MCF 10A (cell line): Measurements from ENCODE around the gene AMDHD1. TPM values are rescaled to one million over a fixed set of nuclear protein-coding genes. Genes with fewer than 3 reads are reported as not detected.
A peak's percentile ranks its signal among the peaks of the same experiment; 100 is the strongest.

Experiments used
- BruUV-seq: library from RNA; stranded (reverse); fragments of 400-500 nt; replicated peaks from 2 replicates; lab custom pipeline; 2021; lab: Mats Ljungman, UMichigan
- CTCF ChIA-PET: fragments of 300-600 bp; sonication (Branson Sonifier 250); formaldehyde crosslinking; extraction: SDS; loops from one replicate; lab custom pipeline; 2021; ENCODE audit warnings: antibody characterized with exemption, inconsistent platforms; lab: Yijun Ruan, JAX
- POLR2A ChIA-PET: fragments of 300-600, 350-650 bp; sonication (Branson Sonifier 250); formaldehyde crosslinking; extraction: SDS; loops from one replicate; lab custom pipeline; 2020; ENCODE audit warnings: antibody characterized with exemption, inconsistent platforms; lab: Yijun Ruan, JAX
- DNase-seq: peaks from one replicate; pipeline ENCODE4 v3.0.0-alpha.2; 2018; ENCODE audit not compliant: unreplicated experiment
- H3K27ac Mint-ChIP-seq: one replicate; pipeline ENCODE4 v1.8.0; 2022; ENCODE audit warnings: mild to moderate bottlenecking, low read depth, mixed read lengths; ENCODE audit not compliant: unreplicated experiment
- H3K27me3 Mint-ChIP-seq: one replicate; pipeline ENCODE4 v1.8.0; 2022; ENCODE audit warnings: mixed read lengths; ENCODE audit not compliant: insufficient read depth, unreplicated experiment
- H3K36me3 Mint-ChIP-seq: one replicate; pipeline ENCODE4 v1.8.0; 2022; ENCODE audit warnings: mild to moderate bottlenecking, moderate library complexity, mixed read lengths; ENCODE audit not compliant: insufficient read depth, unreplicated experiment
- H3K4me1 Mint-ChIP-seq: one replicate; pipeline ENCODE4 v1.8.0; 2022; ENCODE audit warnings: mixed read lengths; ENCODE audit not compliant: insufficient read depth, unreplicated experiment
- H3K4me3 Mint-ChIP-seq: one replicate; pipeline ENCODE4 v1.8.0; 2022; ENCODE audit warnings: mild to moderate bottlenecking, moderate library complexity, mixed read lengths; ENCODE audit not compliant: unreplicated experiment
- H3K9me3 Mint-ChIP-seq: one replicate; pipeline ENCODE4 v1.8.0; 2022; ENCODE audit warnings: mixed read lengths; ENCODE audit not compliant: unreplicated experiment
- CTCF ChIP-seq: fragments of 200-600 bp; IDR thresholded peaks from one replicate; pipeline ENCODE4 v1.8.0; 2022; ENCODE audit warnings: antibody characterized with exemption, mild to moderate bottlenecking; ENCODE audit not compliant: unreplicated experiment
- intact Hi-C: fragments of 100-400 bp; cut with micrococcal nuclease; formaldehyde crosslinking; loops from 2 replicates; pipeline ENCODE4 v1.14.1; 2022
- total RNA-seq: library from RNA; stranded (reverse); gene quantifications from 2 replicates; pipeline ENCODE4 v1.2.3, GENCODE V29; 2022

The AMDHD1 gene
- total RNA-seq, 1 experiment from 2014 or later = 0.47 TPM

DNA sequence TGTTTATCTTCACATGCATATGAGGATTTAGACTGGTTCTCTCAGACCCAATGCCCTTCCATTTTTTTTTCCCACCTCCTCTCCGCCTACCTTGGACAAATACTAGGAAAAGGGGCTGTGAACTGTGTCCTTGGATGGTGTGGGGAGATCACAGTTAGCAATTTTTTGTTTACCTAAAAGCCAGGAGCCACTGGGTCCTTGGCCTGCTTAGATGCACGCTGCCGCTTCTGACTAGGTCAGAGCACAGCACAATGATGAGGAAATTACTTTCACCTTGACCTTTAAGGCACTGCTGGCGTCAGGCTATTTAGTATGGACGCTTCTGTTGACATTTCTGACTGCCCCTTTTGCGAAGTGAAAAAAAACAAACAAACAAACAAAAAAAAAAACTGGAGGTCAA, 2.6 kb upstream of the AMDHD1 start:
- H3K27ac Mint-ChIP-seq = no peak overlapping the region
- H3K4me1 Mint-ChIP-seq = no peaks in the 10 kb centered on the region
- CTCF ChIA-PET = interaction anchor here (0.7 to 4.0 kb wide), 3 partner anchors 8 to 68 kb away, joined by 3 to 26 read pairs (median 6); no protein-coding TSS in a partner anchor
- no peak for TF ChIP-seq CTCF
- no TSS peak for BruUV-seq
- POLR2A ChIA-PET = no interaction called here
- H3K4me3 Mint-ChIP-seq = no peak overlapping the region
- H3K27me3 Mint-ChIP-seq = peaks cover 2% of the 10 kb centered on the region
- H3K36me3 Mint-ChIP-seq = no peaks in the 10 kb centered on the region
- intact Hi-C loops = no loop called here
- no peak for DNase-seq
- H3K9me3 Mint-ChIP-seq = no peaks in the 10 kb centered on the region

DNA sequence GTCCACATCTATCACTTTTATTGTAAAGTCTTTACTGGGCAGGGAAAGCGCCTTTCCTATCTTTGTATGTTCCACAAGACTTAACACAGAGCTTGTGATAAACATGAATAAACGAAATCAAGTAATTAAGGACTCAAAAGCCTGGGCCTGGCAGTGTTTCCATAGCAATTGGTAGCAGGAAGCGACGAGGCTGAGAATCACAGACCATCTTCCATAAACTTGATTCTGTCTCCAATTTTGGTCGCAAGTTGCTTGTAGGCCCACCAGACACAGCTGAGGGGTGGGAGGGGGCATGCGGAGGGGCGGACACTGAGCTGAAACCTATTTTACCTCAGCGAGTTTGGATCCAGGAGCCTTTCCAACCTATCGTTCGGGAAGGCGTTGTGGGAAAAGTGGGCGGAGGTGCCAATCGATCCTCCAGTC, 1.0 kb upstream of the AMDHD1 start:
- DNase-seq = no peak
- H3K4me1 Mint-ChIP-seq = no peaks in the 10 kb centered on the region
- CTCF ChIA-PET = interaction anchor here (0.5 to 4.3 kb wide), 7 partner anchors 11 to 241 kb away, joined by 3 to 38 read pairs (median 5); no protein-coding TSS in a partner anchor
- no peaks in the 10 kb centered on the region for H3K9me3 Mint-ChIP-seq
- TF ChIP-seq CTCF = no peak
- peak overlapping the region; percentile 85 for H3K4me3 Mint-ChIP-seq
- TSS peak; percentile 71 for BruUV-seq
- H3K27ac Mint-ChIP-seq = no peak overlapping the region
- H3K27me3 Mint-ChIP-seq = peaks cover 15% of the 10 kb centered on the region
- POLR2A ChIA-PET = interaction anchor here (0.7 to 3.6 kb wide), 13 partner anchors 9 to 468 kb away, joined by 3 to 40 read pairs (median 3); partner anchors contain the start of genes CDK17, METAP2 and SNRPF
- no peaks in the 10 kb centered on the region for H3K36me3 Mint-ChIP-seq
- intact Hi-C loops = no loop called here

GRCh38 chr12:95942524-95943329, 404 bp upstream of the AMDHD1 start, which contains the start of gene CCDC38:
CCDC38 (minus strand) TSS chr12:95942614; CDS start chr12:95936509, 6,105 bp downstream.
- H3K27ac Mint-ChIP-seq = no peak within 1 kb of the TSS
- no peaks in the 10 kb centered on the region for H3K4me1 Mint-ChIP-seq
- peaks cover 15% of the 10 kb centered on the region for H3K27me3 Mint-ChIP-seq
- BruUV-seq = no TSS peak
- DNase-seq = peak; percentile 72
- ChIA-PET CTCF (interaction anchor here (0.5 to 4.3 kb wide), 10 partner anchors 9 to 241 kb away, joined by 3 to 38 read pairs (median 4); no protein-coding TSS in a partner anchor), POLR2A (interaction anchor here (0.7 to 3.6 kb wide), 14 partner anchors 10 to 469 kb away, joined by 3 to 40 read pairs (median 3); partner anchors contain the start of genes CDK17 and METAP2)
- no peak for TF ChIP-seq CTCF
- H3K4me3 Mint-ChIP-seq = peak within 1 kb of the TSS; percentile 85
- H3K36me3 Mint-ChIP-seq = no peaks in the 10 kb centered on the region
- intact Hi-C loops = no loop called here
- no peaks in the 10 kb centered on the region for H3K9me3 Mint-ChIP-seq

DNA sequence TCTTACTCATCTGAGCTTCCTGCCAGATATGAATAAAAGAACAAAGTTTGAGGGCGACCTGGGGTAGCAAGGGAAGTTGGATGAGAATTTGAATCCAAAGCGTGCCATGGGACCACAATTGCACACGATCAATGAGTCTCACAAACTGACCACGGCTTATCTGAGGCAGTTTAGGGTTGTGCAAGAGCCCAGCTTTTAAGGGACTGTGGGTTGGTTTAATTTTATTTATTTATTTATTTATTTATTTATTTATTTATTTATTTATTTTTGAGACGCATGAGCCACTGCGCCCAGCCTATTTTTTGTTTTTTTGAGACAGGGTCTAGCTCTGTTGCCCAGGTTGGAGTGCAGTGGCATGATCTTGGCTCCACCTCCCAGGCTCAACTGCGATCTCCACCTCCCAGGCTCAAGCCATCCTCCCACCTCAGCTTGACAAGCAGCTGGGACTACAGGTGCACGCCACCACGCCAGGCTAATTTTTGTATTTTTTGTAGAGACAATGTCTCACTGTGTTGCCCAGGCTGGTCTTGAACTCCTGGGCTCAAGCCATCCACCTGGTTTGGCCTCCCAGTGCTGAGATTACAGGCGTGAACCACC, 1.1 kb downstream of the AMDHD1 start:
- no peak for TF ChIP-seq CTCF
- Mint-ChIP-seq H3K4me3 (peak overlapping the region; percentile 85), H3K27me3 (peaks cover 15% of the 10 kb centered on the region), H3K9me3 (no peaks in the 10 kb centered on the region), H3K4me1 (no peaks in the 10 kb centered on the region), H3K27ac (no peak overlapping the region), H3K36me3 (no peaks in the 10 kb centered on the region)
- ChIA-PET CTCF (interaction anchor here (0.6 to 4.3 kb wide), 12 partner anchors 9 to 272 kb away, joined by 3 to 38 read pairs (median 4); no protein-coding TSS in a partner anchor), POLR2A (interaction anchor here (1.2 to 3.6 kb wide), 6 partner anchors 10 to 333 kb away, joined by 3 to 40 read pairs (median 6); no protein-coding TSS in a partner anchor)
- DNase-seq = no peak
- intact Hi-C loops = no loop called here
- BruUV-seq = no TSS peak
